GM21423 (cell line): ENCODE data around the gene MAMLD1.

ENCODE experiments used
- ATAC-seq: cut with Tn5 transposase; IDR thresholded peaks from one replicate; pipeline ENCODE4 v1.9.1; 2021; ENCODE audit warnings: mild to moderate bottlenecking, moderate library complexity; ENCODE audit not compliant: unreplicated experiment

The MAMLD1 gene

DNA sequence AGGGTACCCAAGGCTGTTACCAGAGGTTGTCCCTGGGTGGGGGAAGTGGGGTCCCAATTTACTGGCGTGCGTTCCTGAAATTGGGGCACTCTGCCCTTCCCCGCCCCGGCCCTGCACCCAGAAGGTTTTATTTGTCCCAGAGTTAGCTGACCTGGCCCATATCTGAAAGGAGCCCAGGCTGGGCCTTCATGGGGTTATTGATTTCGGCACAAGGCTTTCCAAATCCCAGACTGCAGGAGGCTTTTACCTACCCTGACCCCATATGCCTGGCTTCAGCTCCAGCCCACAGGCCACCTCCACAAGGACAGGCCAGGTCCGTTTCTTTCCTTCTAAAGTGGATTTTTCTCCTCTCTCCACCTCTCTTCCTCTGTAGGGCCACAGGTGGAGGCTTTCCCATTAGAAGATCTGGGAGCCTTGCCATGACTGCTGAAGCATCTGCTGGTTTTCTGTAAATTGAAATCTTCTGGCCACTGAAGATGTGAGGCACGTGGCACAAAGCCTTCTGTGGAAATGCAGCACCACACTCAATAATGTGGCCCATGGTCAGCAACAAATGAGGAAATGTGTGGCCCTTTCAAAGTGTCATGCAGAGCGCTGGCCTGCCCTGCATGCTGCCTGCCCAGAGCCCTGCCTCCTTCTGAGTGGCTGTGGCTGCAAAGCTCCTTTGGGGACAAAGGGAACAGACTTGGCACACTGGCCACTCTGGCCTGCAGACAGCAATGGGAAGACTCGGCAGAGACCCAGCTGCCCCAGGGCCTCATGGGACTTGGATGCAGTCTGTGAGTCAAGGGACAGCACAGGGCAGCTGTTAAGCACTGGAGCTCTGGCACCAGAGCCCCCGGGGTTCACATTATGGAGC, 162.2 kb downstream of the MAMLD1 start:
- ATAC-seq: no peak

GRCh38 chrX:150526692-150527091, 163.6 kb downstream of the MAMLD1 start:
- ATAC-seq: no peak

- ATAC-seq: no peak
These were observed 164.0 kb downstream of the MAMLD1 start for GRCh38 chrX:150527108-150527507.

DNA sequence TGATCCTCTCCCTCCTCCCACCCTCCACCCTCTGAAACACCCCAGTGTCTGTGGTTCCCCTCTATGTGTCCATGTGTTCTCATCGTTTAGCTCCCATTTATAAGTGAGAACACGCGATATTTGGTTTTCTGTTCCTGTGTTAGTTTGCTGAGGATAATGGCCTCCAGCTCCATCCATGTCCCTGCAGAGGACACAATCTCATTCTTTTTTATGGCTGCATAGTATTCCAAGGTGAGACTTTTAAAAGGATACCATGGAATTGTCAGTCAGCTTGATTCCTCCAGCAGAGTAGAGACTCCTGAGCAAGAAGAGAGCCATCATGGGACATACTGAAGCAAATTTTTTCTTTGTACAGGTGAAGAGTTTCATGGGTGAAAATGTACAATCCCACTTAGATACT, 166.5 kb downstream of the MAMLD1 start:
- no peak for ATAC-seq

- ATAC-seq: no peak
These were observed 167.7 kb downstream of the MAMLD1 start for GRCh38 chrX:150530821-150531220.

DNA sequence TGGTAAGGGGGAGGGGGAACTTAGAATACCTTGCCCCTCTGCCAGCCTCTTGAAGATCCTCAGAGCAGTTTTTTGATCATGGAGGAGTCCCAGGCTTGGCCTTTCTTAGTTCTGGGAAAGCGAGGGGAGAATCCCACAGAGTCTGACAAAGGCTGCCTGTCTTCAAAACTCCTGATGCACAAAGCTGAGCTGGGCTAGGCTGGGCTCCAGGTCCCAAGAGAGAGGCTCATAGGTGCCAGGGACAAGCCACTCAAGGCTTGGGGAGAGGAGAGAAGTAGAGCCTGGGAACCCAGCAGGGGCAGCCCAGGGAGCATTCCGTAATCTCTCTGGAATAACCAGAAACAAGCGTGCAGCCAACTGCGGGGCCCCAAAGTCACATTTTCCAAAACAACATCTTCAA, 168.3 kb downstream of the MAMLD1 start:
- ATAC-seq: no peak

DNA sequence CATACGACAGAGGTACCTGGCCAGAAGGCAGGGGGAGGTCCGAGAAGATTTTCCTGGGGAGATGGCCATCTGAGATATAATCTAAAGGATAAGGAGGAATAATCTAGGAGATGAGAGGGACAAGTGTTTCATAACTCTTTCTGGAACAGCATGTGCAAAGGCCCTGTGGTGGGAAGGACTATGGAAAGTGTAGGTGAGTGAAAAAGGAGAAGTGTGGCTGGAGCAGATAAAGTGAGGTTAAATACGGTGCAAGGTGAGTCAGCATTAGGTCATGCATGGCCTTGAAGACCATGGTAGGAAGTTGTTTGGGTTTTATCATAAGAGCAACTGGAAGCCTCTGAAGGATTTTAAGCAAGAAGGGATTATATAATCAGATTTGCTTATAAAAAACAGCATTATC, 170.7 kb downstream of the MAMLD1 start:
- ATAC-seq: no peak

- no peak for ATAC-seq
These were observed 173.5 kb downstream of the MAMLD1 start for GRCh38 chrX:150536455-150537116.

DNA sequence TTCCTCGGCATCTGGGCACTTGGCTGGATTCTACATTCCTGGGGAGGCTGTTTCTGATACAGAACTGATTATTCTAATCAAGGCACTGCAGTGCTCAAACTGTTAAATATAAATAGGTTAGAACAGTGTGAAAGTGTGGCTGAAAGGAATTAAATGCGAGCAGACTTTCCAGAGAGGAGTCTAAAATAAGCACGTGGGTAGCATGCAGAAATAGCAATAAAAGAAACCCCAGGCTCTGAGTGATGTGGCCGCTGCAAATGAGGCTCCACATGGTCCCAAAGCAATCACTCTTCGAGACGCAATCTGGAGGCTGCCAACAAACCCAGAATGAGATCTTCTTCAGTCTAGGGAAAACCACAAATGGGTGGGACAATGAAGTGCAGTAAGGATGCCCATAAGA, 174.7 kb downstream of the MAMLD1 start:
- ATAC-seq: no peak

- ATAC-seq: no peak
These were observed 177.8 kb downstream of the MAMLD1 start for GRCh38 chrX:150540965-150541364.

- ATAC-seq: peak; percentile 30
These were observed 179.7 kb downstream of the MAMLD1 start for GRCh38 chrX:150542846-150543229.

DNA sequence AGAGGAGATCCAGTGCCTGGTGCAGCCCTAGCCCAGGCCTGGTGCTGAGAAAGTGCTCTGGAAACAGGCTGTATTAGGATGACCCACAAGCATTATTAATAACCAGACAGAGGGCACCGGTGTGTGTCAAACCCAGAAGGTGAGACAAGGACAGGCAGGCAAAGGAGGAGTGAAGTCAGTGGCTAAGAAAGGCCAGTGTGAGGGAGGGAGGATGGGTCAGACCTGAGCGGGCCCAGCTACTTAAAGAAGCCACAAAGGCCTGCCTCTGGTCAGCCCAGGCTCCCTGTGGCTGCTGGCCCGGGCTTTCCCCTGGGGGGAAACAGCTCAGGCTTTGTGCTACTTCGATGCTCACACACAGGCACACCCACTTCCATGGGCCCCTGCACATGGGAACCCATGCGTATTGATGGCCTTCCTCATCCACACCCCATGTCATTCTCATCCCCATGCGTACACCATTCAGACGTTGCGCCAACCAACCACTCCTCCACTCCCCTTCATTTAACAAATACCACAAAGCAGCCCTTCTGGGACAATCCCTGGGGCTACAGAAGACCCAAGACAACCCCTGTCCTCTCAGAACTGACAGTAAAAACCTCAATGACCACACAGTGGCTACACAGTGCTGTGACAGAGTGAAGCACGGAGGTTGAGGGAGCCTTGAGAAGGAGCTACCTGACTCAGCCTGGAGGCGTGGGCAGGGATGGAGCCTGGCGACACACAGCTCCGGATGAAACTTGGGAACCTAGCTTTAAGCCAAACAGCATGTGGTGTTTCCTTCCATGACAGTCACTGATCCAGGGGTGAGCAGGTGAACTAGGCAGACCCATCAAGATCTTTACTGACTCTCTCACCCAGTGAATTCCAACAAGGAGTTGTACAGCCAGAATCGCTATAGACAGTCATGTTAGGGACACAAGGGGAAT, 180.4 kb downstream of the MAMLD1 start:
- ATAC-seq: peak; percentile 52

DNA sequence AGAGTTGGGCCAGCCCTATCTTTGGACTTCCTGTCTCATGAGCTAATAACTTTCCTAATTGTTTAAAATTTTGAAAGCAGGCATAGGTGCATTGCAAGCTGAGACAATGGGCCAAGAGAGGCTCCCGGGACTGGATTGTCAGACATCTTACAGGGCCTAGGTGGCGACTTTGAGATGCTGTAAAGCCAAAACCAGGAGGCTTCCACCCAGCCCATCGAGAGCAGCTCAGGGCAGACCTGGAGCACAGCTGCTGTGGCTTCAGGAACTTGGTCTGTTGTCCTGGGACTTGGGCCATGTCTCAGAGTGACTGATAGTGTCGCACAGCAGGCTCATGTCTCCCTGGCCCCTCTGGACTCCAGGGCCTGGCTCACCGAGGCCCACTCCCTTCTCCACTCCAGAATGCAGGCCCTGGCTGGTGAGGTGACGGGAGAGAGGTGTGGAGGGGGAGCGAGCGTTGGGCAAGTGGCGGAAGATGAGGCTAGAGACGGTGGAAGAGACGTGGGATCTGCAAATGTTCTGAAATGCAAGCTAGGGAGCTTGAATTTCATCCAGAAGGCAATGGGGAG, 181.2 kb downstream of the MAMLD1 start:
- ATAC-seq: no peak

GRCh38 chrX:150544835-150545770, 182.0 kb downstream of the MAMLD1 start:
- no peak for ATAC-seq

- ATAC-seq: no peak
These were observed 183.6 kb downstream of the MAMLD1 start for GRCh38 chrX:150546711-150547153.

GRCh38 chrX:150547375-150548115, 184.4 kb downstream of the MAMLD1 start:
- peak; percentile 58 for ATAC-seq

DNA sequence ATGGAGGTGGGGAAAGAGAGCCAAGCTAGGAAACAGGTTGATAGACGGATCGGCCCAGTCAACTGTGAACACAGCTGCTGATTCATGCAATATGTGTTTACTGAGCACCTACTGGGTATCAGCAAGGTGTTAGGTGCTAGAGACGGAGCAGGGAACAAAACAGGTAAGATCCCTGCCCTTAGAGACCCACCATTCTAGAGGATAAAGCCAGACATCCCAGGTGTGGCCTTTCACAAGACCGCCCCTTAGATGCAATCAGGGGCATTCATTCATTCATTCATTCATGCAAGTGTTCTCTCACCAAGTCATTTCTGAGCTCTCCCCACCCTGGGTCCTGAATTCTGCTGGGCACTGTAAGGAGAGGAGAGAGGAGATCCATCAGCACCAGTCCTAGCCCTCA, 185.1 kb downstream of the MAMLD1 start:
- no peak for ATAC-seq

- ATAC-seq: no peak
These were observed 185.6 kb downstream of the MAMLD1 start for GRCh38 chrX:150548684-150549083.

GRCh38 chrX:150551963-150552362, 188.8 kb downstream of the MAMLD1 start:
- no peak for ATAC-seq
